ENCODE data around the gene CCDC142.

Gene CCDC142

GRCh38 chr2:74426181-74426758, 56.5 kb downstream of the CCDC142 start:
- H2AFZ ChIP-seq (ENCODE audit: low read length), result no peak overlapping the region
- H3K4me2 ChIP-seq (ENCODE audit: low read depth, low read length), result no peak overlapping the region
- no peak overlapping the region for H3K9ac ChIP-seq (ENCODE audit: low read length)
- peaks cover 5% of the 10 kb centered on the region; the same call in 1 of the 2 replicates for H3F3A ChIP-seq (ENCODE audit: insufficient read depth, low read length)
- H3K27ac ChIP-seq (ENCODE audit: low read length), result no peak overlapping the region
- no peaks in the 10 kb centered on the region for H3K27me3 ChIP-seq (replicated peaks; ENCODE audit: insufficient read depth, low read length)
- no peaks in the 10 kb centered on the region; the same call in 1 of the 2 replicates for H3K4me1 ChIP-seq (ENCODE audit: low read length)
- H3K9me2 ChIP-seq (replicated peaks; ENCODE audit: insufficient read depth, low read length), result no peaks in the 10 kb centered on the region
- H3K36me3 ChIP-seq (replicated peaks; ENCODE audit: insufficient read depth, low read length), result no peaks in the 10 kb centered on the region
- no peak for DNase-seq
- no peak overlapping the region for H3K4me3 ChIP-seq (ENCODE audit: low read length)
- H3K79me2 ChIP-seq (ENCODE audit: low read length), result no peaks in the 10 kb centered on the region
- H4K20me1 ChIP-seq (ENCODE audit: insufficient read depth, low read length), result no peaks in the 10 kb centered on the region
- TF ChIP-seq EZH2phosphoT487 (IDR thresholded peaks at IDR 0.05; ENCODE audit: low read length) (no peak), EZH2 (optimal IDR thresholded peaks at IDR 0.05; ENCODE audit: low read depth, low read length) (no peak), CTCF (IDR thresholded peaks at IDR 0.05; ENCODE audit: low read length) (no peak)
- H3K9me3 ChIP-seq (replicated peaks; ENCODE audit: insufficient read depth, low read length), result no peaks in the 10 kb centered on the region

GRCh38 chr2:74425523-74425922, 57.3 kb downstream of the CCDC142 start:
- no peak for DNase-seq
- Histone ChIP-seq H3K27ac (ENCODE audit: low read length) (no peak overlapping the region), H3K27me3 (replicated peaks; ENCODE audit: insufficient read depth, low read length) (no peaks in the 10 kb centered on the region), H3K4me2 (ENCODE audit: low read depth, low read length) (no peak overlapping the region), H3K9ac (ENCODE audit: low read length) (no peak overlapping the region), H3K9me3 (replicated peaks; ENCODE audit: insufficient read depth, low read length) (no peaks in the 10 kb centered on the region), H3K36me3 (replicated peaks; ENCODE audit: insufficient read depth, low read length) (no peaks in the 10 kb centered on the region), H3F3A (ENCODE audit: insufficient read depth, low read length) (peaks cover 8% of the 10 kb centered on the region; the same call in 1 of the 2 replicates), H3K4me1 (ENCODE audit: low read length) (peaks cover 3% of the 10 kb centered on the region; the same call in 1 of the 2 replicates), H2AFZ (ENCODE audit: low read length) (no peak overlapping the region), H4K20me1 (ENCODE audit: insufficient read depth, low read length) (no peaks in the 10 kb centered on the region), H3K4me3 (ENCODE audit: low read length) (no peak overlapping the region), H3K9me2 (replicated peaks; ENCODE audit: insufficient read depth, low read length) (no peaks in the 10 kb centered on the region), H3K79me2 (ENCODE audit: low read length) (no peaks in the 10 kb centered on the region)
- TF ChIP-seq EZH2phosphoT487 (IDR thresholded peaks at IDR 0.05; ENCODE audit: low read length), result no peak
- no peak for TF ChIP-seq EZH2 (optimal IDR thresholded peaks at IDR 0.05; ENCODE audit: low read depth, low read length)
- no peak for TF ChIP-seq CTCF (IDR thresholded peaks at IDR 0.05; ENCODE audit: low read length)

GRCh38 chr2:74424995-74425406, 57.8 kb downstream of the CCDC142 start:
- Histone ChIP-seq H3K9me3 (replicated peaks; ENCODE audit: insufficient read depth, low read length) (no peaks in the 10 kb centered on the region), H3K9me2 (replicated peaks; ENCODE audit: insufficient read depth, low read length) (no peaks in the 10 kb centered on the region), H2AFZ (ENCODE audit: low read length) (no peak overlapping the region), H3K9ac (ENCODE audit: low read length) (no peak overlapping the region), H3K36me3 (replicated peaks; ENCODE audit: insufficient read depth, low read length) (no peaks in the 10 kb centered on the region), H3K4me1 (ENCODE audit: low read length) (peaks cover 8% of the 10 kb centered on the region), H4K20me1 (ENCODE audit: insufficient read depth, low read length) (no peaks in the 10 kb centered on the region), H3K79me2 (ENCODE audit: low read length) (no peaks in the 10 kb centered on the region), H3K27me3 (replicated peaks; ENCODE audit: insufficient read depth, low read length) (no peaks in the 10 kb centered on the region), H3K4me2 (ENCODE audit: low read depth, low read length) (no peak overlapping the region), H3F3A (ENCODE audit: insufficient read depth, low read length) (peaks cover 8% of the 10 kb centered on the region; the same call in 1 of the 2 replicates), H3K4me3 (ENCODE audit: low read length) (no peak overlapping the region), H3K27ac (ENCODE audit: low read length) (no peak overlapping the region)
- DNase-seq, result no peak
- no peak for TF ChIP-seq EZH2phosphoT487 (IDR thresholded peaks at IDR 0.05; ENCODE audit: low read length)
- no peak for TF ChIP-seq EZH2 (optimal IDR thresholded peaks at IDR 0.05; ENCODE audit: low read depth, low read length)
- no peak for TF ChIP-seq CTCF (IDR thresholded peaks at IDR 0.05; ENCODE audit: low read length)

Measured in MM.1S (cell line).